ENCODE data around the gene USP34.
"Not testable (repeated sequence)": the region's sequence is repeated elsewhere in the genome, so short reads cannot be mapped to it uniquely, and the experiment has no call there.

Gene USP34

GRCh38 chr2:61247204-61247812, 223.6 kb downstream of the USP34 start:
- DNase-seq (ENCODE audit: low read depth in 3 of 3) = no peak

GRCh38 chr2:61244694-61245093, 226.2 kb downstream of the USP34 start:
- DNase-seq (ENCODE audit: low read depth in 3 of 3) = no peak

GRCh38 chr2:61241266-61241665, 229.6 kb downstream of the USP34 start:
- no peak for DNase-seq (ENCODE audit: low read depth in 3 of 3)

- DNase-seq (ENCODE audit: low read depth in 3 of 3) = no peak
These were observed 232.5 kb downstream of the USP34 start for GRCh38 chr2:61238219-61239012.

DNA sequence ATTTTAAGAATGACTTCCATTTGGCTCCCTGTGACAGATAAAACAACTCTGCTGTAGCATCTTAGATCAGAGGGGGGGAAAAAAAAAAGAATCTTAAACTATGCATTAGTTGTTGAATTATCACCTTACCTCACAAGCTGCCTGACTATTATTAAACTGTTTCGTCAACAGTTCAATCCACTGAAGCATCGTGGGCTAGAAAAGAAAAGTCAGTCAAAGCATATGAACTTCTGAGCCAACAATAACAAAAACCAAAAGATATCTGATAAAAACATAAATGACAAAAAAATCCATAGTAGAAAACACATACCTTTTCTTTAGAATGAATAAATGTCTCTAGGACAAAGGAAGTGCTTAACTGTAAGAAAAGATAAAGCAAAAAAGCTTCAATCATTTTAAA, 235.2 kb downstream of the USP34 start:
- DNase-seq (ENCODE audit: low read depth in 3 of 3) = no peak

- DNase-seq (ENCODE audit: low read depth in 3 of 3) = no peak
These were observed 237.3 kb downstream of the USP34 start for GRCh38 chr2:61233581-61233980.

DNA sequence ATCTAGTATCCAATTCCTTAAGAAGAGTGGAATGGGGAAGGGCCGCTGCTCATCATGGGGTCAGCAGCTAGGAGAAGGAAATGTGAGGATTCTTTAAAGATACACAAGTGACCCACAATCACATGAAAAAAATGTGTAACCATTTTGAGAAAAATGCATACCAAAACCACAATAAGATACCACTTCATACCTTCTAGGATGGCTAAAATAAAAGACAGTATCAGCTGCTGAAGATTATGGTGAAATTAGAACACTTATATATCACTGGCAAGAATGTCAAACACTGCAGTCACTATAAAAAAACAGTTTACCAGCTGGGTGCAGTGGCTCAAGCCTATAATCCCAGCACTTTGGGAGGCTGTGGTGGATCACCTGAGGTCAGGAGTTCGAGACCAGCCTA, 241.0 kb downstream of the USP34 start:
- no peak for DNase-seq (ENCODE audit: low read depth in 3 of 3)

GRCh38 chr2:61222567-61222966, 248.3 kb downstream of the USP34 start:
- no peak for DNase-seq (ENCODE audit: low read depth in 3 of 3)

GRCh38 chr2:61221819-61222218, 249.1 kb downstream of the USP34 start:
- DNase-seq (ENCODE audit: low read depth in 3 of 3) = no peak

DNA sequence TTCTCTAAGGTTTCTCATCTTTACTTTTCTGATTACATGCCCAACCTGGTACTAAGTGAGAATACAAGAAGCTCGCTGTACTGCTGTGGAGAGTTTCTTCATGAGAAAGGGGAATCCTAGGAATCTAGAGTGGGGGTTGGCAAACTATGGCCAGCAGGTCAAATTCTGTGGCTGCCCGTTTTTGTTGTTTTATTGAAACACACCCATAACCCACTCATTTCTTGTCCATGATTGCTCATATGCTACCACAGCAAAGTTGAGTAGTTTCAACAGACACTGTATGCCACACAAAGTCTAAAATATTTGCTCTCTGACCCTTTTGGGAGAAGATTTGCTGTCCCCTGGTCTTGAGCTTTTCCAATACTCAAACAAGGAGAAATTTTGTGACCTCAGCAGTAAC, 250.1 kb downstream of the USP34 start:
- no peak for DNase-seq (ENCODE audit: low read depth in 3 of 3)

- DNase-seq (ENCODE audit: low read depth in 3 of 3) = no peak
These were observed 252.1 kb downstream of the USP34 start for GRCh38 chr2:61218817-61219170.

- DNase-seq (ENCODE audit: low read depth in 3 of 3) = no peak
These were observed 252.6 kb downstream of the USP34 start for GRCh38 chr2:61218076-61218816.

DNA sequence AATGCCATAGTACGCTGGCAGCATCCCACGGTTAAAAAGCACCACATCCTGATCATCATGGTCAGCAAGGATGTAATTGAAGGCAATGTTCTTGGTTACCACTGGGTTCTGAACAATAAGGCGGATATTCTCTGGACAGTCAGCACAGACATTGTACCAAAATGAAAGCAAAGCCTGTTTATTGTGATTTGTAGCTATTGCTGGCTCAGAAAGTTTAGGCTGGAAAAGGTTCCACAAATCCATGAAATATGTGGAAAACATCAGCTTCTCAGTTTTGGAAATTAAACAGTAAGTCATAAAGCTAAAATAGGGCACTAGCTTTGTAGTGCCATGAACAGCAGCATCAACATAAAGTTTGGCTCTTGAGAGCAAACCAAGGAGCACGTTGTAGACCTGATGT, 256.7 kb downstream of the USP34 start:
- no peak for DNase-seq (ENCODE audit: low read depth in 3 of 3)

DNA sequence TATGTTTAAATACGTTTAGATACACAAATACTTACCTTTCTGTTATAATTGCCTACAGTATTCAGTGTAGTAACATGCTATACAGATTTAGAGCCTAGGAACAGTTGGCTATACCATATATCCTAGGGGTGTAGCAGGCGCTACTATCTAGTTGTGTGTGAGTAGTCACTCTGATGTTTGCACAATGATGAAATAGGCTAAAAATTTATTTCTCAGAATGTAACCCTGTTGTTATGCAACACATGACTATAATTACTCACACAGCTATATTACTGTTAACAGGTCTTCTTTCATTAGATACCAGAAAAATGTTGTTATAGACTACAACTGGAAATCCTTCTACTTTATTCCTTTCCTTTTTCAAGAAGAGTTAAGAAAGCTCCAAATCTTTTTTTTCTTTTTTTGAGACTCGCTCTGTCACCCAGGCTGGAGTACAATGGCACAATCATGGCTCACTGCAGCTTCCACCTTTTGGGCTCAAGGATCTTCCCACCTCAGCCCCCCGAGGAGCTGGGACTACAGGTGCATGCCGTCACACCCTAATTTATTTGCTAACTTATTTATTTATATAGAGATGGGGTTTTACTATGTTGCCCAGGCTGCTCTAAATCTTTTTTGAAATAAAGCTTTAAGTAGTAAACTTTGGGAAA, 260.4 kb downstream of the USP34 start:
- no peak for DNase-seq (ENCODE audit: low read depth in 3 of 3)

- no peak for DNase-seq (ENCODE audit: low read depth in 3 of 3)
These were observed 265.8 kb downstream of the USP34 start for GRCh38 chr2:61205132-61205531.

- no peak for DNase-seq (ENCODE audit: low read depth in 3 of 3)
These were observed 274.2 kb downstream of the USP34 start for GRCh38 chr2:61196671-61197070.

DNA sequence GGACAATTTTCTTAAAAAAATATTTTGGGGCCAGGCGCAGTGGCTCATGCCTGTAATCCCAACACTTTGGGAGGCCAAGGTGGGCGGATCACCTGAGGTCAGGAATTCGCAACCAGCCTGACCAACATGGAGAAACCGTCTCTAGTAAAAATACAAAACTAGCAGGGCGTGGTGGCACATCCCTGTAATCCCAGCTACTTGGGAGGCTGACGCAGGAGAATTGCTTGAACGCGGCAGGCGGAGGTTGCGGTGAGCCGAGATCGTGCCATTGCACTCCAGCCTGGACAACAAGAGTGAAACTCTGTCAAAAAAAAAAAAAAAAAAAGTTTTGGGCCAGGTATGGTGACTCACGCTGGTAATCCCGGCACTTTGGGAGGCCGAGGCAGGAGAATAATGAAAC, 276.2 kb downstream of the USP34 start:
- not testable (repeated sequence) for DNase-seq (ENCODE audit: low read depth in 3 of 3)

- DNase-seq (ENCODE audit: low read depth in 3 of 3) = no peak
These were observed 277.0 kb downstream of the USP34 start for GRCh38 chr2:61193670-61194561.

GRCh38 chr2:61187085-61187484, 283.8 kb downstream of the USP34 start:
- no peak for DNase-seq (ENCODE audit: low read depth in 3 of 3)

- no peak for DNase-seq (ENCODE audit: low read depth in 3 of 3)
These were observed 285.6 kb downstream of the USP34 start for GRCh38 chr2:61185231-61185728.

- DNase-seq (ENCODE audit: low read depth in 3 of 3) = no peak
These were observed 286.6 kb downstream of the USP34 start for GRCh38 chr2:61184263-61184662.
